Smooth muscle cell (in vitro differentiated cells): ENCODE measurements around the gene MAPRE2. TPM values are rescaled to one million over a fixed set of nuclear protein-coding genes. Genes with fewer than 3 reads are reported as not detected.
"Not testable (repeated sequence)": the region's sequence is repeated elsewhere in the genome, so short reads cannot be mapped to it uniquely, and the experiment has no call there.

ENCODE experiments used
- DNase-seq: peaks from one replicate; lab custom pipeline; 2025; ENCODE audit not compliant: unreplicated experiment; lab: John Stamatoyannopoulos, UW
- H2AFZ ChIP-seq: fragments of 200-600 bp; sonication (generic); 2 replicates; pipeline ENCODE4 v1.6.0; 2016; ENCODE audit warnings: antibody characterized with exemption, low read depth, mild to moderate bottlenecking
- H3F3A ChIP-seq: fragments of 200-600 bp; sonication (generic); 2 replicates; pipeline ENCODE4 v1.6.0; 2017; ENCODE audit warnings: antibody characterized with exemption, low read depth
- H3K27ac ChIP-seq: fragments of 200-600 bp; sonication (generic); 2 replicates; pipeline ENCODE4 v1.5.1; 2016; ENCODE audit warnings: low read depth, mild to moderate bottlenecking
- H3K27me3 ChIP-seq: fragments of 200-600 bp; sonication (generic); 2 replicates; pipeline ENCODE4 v1.6.1; 2016; ENCODE audit warnings: low read depth, mild to moderate bottlenecking
- H3K36me3 ChIP-seq: fragments of 200-600 bp; sonication (generic); 2 replicates; pipeline ENCODE4 v1.5.1; 2016; ENCODE audit warnings: low read depth
- H3K4me1 ChIP-seq: fragments of 200-600 bp; sonication (generic); 2 replicates; pipeline ENCODE4 v1.5.1; 2016; ENCODE audit warnings: low read depth
- H3K4me2 ChIP-seq: fragments of 200-600 bp; sonication (generic); 2 replicates; pipeline ENCODE4 v1.6.0; 2016; ENCODE audit warnings: mild to moderate bottlenecking
- H3K4me3 ChIP-seq: fragments of 200-600 bp; sonication (generic); 2 replicates; pipeline ENCODE4 v1.5.1; 2016; ENCODE audit warnings: mild to moderate bottlenecking
- H3K79me2 ChIP-seq: fragments of 200-600 bp; sonication (generic); 2 replicates; pipeline ENCODE4 v1.6.0; 2016; ENCODE audit warnings: low read depth, mild to moderate bottlenecking
- H3K9ac ChIP-seq: fragments of 200-600 bp; sonication (generic); 2 replicates; pipeline ENCODE4 v1.6.0; 2016; ENCODE audit warnings: low read depth
- H3K9me3 ChIP-seq: fragments of 200-600 bp; sonication (generic); replicated peaks from 2 replicates; pipeline ENCODE4 v1.5.1; 2016; ENCODE audit warnings: low read depth
- H4K20me1 ChIP-seq: fragments of 200-600 bp; sonication (generic); 2 replicates; pipeline ENCODE4 v1.6.0; 2016; ENCODE audit warnings: low read depth
- CTCF ChIP-seq: fragments of 200-600 bp; sonication (generic); IDR thresholded peaks from 2 replicates; pipeline ENCODE4 v1.5.1; 2017; ENCODE audit warnings: borderline replicate concordance, mild to moderate bottlenecking, antibody characterized with exemption; ENCODE audit not compliant: insufficient read depth, poor library complexity, severe bottlenecking
- WGBS: methylation state at CpG from one replicate; pipeline ENCODE4 v1.1.7; 2016; ENCODE audit warnings: low lambda C conversion rate; 5-methylcytosine and 5-hydroxymethylcytosine counted together
- polyA plus RNA-seq: library from polyadenylated mRNA; unstranded; fragments of >200 nt; fragmentation: Nextera tagmentation; extraction: Ambion mirVana; gene quantifications from 2 replicates; pipeline ENCODE4 v1.2.1, GENCODE V29; 2016
- total RNA-seq: library from RNA; depleted of rRNA; stranded (reverse); fragments of >200 nt; gene quantifications from 2 replicates; pipeline ENCODE4 v1.2.3, GENCODE V29; 2014

The MAPRE2 gene
- total and polyA plus RNA-seq, 2 experiments from 2014 or later = 11.2 to 21.8 TPM

GRCh38 chr18:35142275-35142615 lies 101.0 kb downstream of the MAPRE2 start:
- no peak overlapping the region for H3K27ac ChIP-seq
- no peaks in the 10 kb centered on the region for H3K36me3 ChIP-seq
- no peak overlapping the region for H3K9ac ChIP-seq
- no peak overlapping the region for H3K4me2 ChIP-seq
- TF ChIP-seq CTCF = no peak
- DNase-seq = no peak
- H3K9me3 ChIP-seq = no peaks in the 10 kb centered on the region
- no peak overlapping the region for H2AFZ ChIP-seq
- no peaks in the 10 kb centered on the region for H3K79me2 ChIP-seq
- H3K4me3 ChIP-seq = no peak overlapping the region
- WGBS = 86% methylated on average over 1 of the region's 1 CpG
- H3K27me3 ChIP-seq = no peaks in the 10 kb centered on the region
- no peaks in the 10 kb centered on the region for H3K4me1 ChIP-seq
- no peaks in the 10 kb centered on the region for H4K20me1 ChIP-seq
- H3F3A ChIP-seq = no peaks in the 10 kb centered on the region

GRCh38 chr18:35143622-35144596 lies 102.7 kb downstream of the MAPRE2 start:
- no peak overlapping the region for H3K27ac ChIP-seq
- no peak overlapping the region for H3K4me3 ChIP-seq
- no peaks in the 10 kb centered on the region for H3K4me1 ChIP-seq

GRCh38 chr18:35144698-35145097 lies 103.5 kb downstream of the MAPRE2 start:
- Histone ChIP-seq H3F3A (no peaks in the 10 kb centered on the region), H3K27ac (no peak overlapping the region), H3K9me3 (no peaks in the 10 kb centered on the region), H3K9ac (no peak overlapping the region), H3K27me3 (no peaks in the 10 kb centered on the region), H4K20me1 (no peaks in the 10 kb centered on the region), H3K79me2 (no peaks in the 10 kb centered on the region), H3K4me3 (no peak overlapping the region), H3K4me2 (no peak overlapping the region), H3K4me1 (no peaks in the 10 kb centered on the region), H2AFZ (no peak overlapping the region), H3K36me3 (no peaks in the 10 kb centered on the region)
- no peak for TF ChIP-seq CTCF
- no peak for DNase-seq
- WGBS = 73% methylated on average over 4 of the region's 4 CpGs

More at GRCh38 chr18:35143622-35144596, 102.7 kb downstream of the MAPRE2 start:
- TF ChIP-seq CTCF = peak; percentile 59
- Histone ChIP-seq H3K9ac (no peak overlapping the region), H3F3A (no peaks in the 10 kb centered on the region), H3K36me3 (no peaks in the 10 kb centered on the region), H3K4me2 (no peak overlapping the region), H4K20me1 (no peaks in the 10 kb centered on the region), H2AFZ (no peak overlapping the region), H3K9me3 (no peaks in the 10 kb centered on the region), H3K27me3 (no peaks in the 10 kb centered on the region), H3K79me2 (no peaks in the 10 kb centered on the region)
- 52% methylated on average over 8 of the region's 8 CpGs for WGBS
- no peak for DNase-seq

GRCh38 chr18:35150195-35150594 lies 109.0 kb downstream of the MAPRE2 start:
- H3F3A ChIP-seq, H2AFZ ChIP-seq, H3K4me2 ChIP-seq, H4K20me1 ChIP-seq, H3K27me3 ChIP-seq, H3K4me3 ChIP-seq, H3K9ac ChIP-seq, H3K79me2 ChIP-seq, H3K27ac ChIP-seq, H3K36me3 ChIP-seq, H3K4me1 ChIP-seq, H3K9me3 ChIP-seq, DNase-seq: not testable (repeated sequence)
- 93% methylated on average over 3 of the region's 3 CpGs for WGBS
